Activated CD4-positive, CD25-positive, alpha-beta regulatory T cell treated with anti-CD3 and anti-CD28 coated beads, Interleukin-2, amount 50 U/mL, for 24 hours (primary cell): Measurements from ENCODE around the gene GSN.

Experiments
- ATAC-seq, 2 donors: fragments of 150-1000 bp; cut with Tn5 transposase; one replicate each; pipeline ENCODE4 v1.10.0; 2021; ENCODE audit warnings: mild to moderate bottlenecking in 1 of 2, moderate library complexity in 1 of 2

GSN gene

DNA sequence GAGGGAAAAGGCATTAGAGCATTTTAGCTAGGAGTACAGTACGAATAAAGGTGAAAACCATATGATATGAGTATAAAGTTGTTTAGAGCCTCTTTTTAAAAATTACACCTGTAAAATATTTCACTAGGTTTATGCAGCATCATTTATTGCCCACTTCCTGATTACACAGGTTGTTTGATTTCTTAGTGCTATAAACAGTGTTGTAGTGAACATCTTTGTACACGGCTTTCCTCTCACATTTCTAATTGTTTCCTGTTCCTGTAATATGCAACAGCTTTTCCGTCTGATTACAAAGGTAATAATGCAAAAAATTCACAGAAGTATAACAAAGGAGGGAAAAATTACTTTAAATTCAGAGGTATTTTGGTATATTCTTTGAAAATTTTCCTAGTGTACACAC is 89.0 kb downstream of the GSN start:
- no peak for ATAC-seq

DNA sequence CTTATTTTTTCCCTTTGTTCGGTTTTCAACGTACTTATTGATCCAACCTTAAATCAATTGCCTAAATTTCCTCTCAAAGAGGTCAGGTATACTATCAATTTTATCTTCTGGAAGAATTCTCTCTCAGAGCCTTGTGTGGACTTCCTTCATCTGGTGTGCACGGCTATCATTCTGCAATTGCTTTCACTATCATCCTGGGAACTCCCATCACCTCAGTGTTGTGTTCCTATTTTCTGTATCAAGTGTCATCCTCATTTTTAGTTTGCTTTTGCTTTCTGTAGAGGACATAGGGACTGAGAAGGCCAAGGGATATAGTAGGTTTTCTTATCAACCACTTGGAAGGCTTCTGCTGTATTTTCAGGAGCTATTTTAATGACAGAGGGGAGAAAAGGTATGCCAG is 90.8 kb downstream of the GSN start:
- ATAC-seq: peak in 1 of 2 donors; percentile 43

DNA sequence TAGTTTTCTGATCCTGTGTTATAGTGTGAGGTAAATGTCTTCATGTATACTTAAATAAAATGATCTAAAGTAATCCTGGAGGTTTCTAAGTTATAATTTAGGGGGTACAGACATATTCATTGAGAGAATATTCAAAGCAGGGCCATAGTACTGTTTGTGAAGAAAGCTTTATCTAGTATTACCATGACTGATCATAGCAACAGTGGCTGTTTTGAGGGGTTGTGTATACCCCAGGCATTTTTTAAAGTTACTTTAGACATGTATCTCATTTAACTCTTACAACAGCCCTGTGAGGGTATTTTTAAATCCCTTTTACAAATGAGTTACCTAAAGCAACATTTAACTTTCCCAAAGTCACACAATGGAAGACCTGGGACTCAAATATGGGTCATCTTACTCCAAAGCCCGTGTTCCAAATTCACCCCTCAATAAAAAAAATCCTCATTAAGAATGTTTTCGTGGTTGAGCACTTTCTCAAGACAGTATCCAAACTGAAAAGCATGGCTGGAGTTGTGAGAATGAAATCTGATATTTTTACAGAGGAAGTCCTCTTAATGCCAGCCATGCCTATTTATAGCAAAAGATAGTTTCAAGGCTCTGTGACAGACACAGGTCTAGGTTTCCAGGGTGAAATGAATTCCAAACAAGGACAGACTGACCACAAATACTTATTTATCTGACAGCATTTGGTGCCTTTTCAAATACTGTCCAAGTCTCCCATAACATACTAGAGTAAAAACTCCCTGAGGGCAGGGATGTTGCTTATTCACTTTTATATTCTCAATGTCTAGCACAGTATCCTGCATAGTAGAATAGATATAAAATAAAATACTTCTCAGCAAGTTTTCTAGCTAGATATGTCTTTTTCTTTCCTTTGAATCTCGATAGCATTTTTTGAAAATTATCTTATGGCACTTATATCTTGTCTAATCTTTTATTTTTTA is 91.7 kb downstream of the GSN start:
- ATAC-seq: no peak

DNA sequence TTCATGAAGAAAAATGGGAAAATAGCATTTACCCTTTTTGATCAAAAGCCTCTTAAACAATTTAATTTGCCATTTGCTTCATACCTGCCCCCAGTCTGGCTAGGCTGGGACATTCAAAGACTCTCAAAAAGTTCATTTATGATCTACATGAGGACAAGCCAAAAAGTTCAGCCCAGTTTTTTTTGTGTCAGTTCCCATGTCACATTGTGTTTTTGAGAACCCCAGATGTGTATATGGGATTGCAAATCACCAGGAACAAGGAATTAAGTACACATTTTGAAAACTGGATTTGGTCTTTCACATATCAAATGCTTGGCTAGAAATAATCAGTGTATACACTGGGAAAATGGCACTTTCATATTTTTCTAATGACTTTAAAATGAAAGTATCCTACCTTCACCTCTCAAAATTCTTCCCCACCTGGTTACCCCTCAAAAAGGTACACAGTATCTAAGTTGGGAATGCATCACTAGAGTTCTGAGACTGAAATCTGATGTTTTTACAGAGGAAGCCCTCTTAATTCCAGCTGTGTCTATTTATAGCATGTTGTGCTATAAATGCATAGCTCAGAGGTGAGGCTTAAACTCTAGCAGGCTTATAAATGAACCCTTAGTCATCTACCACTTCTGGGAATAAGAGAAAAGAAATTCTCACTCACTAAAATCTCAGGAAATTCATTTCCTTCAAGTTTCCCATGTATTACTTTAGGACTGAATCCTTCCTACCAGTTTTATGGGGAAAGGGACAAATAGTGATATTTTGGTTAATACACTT is 92.8 kb downstream of the GSN start:
- no peak for ATAC-seq

DNA sequence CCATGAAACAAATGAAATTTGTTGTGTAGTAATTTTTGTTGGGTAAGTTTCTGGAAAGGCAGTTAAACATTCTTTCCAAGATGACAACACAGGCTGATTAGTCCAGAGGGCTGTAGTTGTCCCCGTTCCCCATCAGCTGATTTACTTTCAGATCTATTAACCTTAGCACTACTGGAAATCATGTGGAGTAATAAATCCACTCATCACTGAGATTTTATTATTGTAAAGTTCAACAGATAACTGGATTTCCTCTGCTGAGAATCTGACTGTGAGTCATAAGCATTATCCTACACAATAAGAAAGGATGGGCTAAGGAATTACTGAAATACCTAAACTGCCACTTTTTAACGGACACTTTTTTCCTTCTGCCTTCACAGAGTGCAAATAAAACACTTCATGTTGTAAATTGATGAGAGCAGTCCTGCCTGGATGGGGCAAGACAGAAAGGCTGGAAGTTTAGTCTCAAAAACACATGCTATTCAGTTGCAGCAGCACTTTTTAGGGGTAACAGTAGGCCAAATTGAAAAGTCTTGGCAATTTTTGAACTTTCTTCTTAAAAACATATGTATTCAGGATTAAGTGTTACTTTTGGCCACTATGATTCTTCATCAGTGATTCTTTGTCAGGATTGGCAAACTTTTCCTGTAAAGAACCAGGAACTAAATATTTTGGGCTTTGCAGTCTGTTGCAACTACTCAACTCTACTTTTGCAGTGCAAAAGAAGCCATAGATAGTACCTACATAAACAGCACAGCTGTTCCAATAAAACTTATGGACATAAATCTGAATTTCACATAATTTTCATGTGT is 95.1 kb downstream of the GSN start:
- ATAC-seq: no peak

DNA sequence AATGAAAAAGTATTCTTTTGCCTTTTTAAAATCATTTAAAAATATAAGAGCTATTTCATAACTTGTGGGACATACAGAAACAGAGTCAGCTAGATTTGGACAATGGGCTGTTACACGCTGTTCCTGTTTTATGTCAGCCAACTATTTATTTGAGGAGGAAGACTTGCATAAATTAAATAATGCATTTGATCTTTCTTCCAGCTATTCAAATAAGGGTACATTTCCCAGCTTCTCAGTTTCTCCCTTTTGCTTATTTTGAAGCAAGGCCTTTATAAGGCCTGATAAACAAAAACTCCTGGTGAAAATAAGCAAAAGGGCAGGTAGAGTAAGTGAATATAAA is 95.6 kb downstream of the GSN start:
- no peak for ATAC-seq

DNA sequence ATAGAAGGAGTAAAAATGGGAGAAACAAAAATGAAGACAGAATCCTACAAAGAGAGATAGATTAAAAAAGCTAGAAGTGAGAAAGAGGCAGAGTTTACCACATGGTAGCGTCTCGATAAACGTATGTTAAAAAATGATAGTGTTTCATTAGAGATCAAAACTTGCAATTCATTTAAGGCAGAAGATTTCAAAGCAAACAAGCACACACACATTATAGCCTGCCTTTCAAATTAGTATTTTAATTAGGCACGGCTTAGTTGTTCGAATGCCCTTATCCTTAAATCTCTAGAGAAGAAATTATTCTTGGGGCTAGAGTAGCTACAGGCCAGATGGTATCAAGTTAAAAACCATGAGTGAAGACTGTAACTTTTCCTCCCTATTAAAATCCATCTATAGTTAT is 96.1 kb downstream of the GSN start:
- no peak for ATAC-seq

DNA sequence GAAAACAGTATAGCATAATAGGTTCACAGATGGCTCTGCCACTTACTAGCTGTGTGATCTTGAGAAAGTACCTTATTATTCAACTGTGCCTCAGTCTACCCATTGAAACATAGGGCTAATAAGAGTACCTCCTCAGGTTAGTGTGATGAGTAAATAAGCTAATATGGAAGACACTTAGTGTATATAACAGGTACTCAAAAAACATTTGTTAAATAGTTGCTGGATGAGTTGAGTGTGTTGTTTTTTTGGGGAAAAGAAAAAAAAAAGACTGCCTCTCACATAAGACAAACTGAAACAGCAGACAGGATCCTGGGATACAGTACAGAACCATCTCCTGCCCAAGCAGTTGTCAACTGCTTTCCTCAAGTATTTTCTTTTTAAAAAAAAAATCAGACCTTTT is 96.9 kb downstream of the GSN start:
- ATAC-seq: no peak

DNA sequence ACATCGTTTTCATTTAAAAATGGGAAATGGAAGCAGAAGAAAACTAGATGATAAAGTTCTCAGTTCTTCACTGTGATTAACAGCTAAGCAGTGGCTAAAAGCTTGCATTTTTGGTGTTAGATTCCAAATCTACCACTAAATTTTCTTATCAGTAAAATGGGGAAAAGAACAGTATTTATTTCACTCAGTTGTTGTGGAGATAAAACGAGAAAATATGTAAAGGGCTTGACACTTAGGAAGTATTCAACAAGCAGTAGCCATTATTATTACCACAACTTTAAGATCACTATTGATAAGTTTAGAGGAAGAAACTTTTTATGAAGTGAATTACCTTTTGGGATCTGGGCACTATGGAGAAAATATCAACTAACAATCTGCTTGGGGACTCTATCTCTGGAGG is 97.6 kb downstream of the GSN start:
- no peak for ATAC-seq

DNA sequence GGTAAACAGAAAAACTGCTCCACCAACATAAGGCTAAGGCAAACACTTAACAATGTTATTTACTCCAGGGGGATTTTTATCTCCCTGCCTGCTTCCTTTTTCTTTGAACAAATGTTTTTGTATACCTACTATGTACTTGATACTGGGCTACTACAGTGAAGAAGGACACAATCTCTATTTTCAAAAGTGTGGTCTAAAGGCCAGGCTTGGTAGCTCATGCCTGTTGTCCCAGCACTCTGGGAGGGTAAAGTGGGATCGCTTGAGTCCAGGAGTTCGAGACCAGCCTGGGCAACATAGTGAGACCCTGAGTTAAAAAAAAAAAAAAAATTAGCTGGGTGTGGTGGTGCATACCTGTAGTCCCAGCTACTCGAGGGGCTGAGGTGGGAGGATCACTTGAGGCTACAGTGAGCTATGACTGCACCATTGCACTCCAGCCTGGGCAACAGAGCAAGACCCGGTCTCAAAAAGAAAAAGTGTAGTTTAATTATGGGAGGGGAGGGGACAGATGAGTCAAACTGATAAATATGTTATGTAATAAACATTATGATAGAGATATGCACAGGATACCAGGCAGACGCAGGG is 98.7 kb downstream of the GSN start:
- ATAC-seq: no peak

DNA sequence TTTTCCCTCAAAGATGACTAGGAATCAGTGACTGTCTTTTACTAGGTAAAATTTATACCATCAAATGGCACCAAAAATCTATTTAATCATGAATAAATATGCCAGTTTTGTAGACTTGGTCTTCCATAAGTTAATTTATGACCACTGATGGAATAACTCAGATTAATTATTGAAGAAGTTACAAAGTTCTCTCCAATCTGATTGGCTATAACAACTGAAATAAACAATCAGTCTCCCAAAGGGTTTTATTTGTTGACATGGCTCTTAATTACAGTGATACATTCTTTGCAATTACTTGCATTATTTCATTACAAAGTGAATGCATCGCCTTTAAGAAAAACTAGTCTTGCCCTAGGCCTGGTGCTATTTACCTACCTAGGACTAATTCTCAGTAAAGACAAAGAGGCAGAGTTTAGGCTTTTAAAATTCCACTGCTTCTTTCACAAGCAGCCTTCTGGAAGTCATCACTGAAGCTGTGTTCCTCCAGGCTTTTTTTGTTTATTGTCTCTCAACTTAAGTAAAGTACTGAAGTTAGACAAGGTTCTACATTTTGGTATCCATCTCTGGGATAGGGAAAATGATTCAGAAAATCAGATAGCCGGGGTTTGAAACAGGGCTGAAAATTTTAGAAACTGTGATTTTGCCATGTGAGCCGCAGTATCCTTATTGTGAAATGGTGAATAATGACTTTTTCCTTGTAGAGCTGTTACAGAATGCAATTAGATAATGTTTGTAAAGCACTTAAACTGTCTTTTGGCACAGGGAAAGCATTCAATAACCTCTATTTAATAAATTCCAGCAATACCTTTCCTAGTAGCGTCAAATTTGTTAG is 99.6 kb downstream of the GSN start:
- no peak for ATAC-seq

DNA sequence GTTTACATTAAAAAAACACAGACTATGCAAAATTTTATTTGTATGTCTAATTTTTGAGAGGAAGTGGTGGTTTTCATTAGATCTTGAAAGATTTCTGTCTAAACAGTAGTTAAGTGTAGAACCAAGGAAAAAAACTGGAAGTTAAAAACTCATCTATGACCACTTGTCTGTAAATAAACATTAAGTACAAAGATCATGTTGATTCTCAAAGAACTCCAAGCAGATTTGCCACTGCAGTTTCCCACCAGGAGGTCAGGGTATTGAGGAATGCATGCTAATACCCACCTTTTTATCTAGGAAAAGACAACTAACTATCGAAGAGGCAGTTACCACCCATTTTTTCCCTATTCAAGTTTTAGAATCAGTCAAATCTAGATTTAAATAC is 100.2 kb downstream of the GSN start:
- ATAC-seq: no peak

DNA sequence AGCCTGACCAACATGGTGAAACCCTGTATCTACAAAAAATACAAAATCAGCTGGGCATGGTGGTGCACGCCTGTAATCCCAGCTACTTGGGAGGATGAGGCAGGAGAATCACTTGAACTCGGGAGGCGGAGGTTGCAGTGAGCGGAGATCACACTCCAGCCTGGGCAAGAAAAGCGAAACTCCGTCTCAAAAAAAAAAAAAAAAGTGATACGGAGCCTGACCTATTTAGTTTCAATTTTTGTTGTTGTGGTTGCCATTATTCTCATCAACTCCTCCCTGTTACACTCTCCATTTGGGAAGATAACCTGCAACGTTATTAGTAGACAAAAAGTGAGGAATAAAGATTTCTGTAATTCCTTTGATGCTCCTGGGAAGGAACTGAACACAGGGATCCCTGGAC is 100.8 kb downstream of the GSN start:
- no peak for ATAC-seq

DNA sequence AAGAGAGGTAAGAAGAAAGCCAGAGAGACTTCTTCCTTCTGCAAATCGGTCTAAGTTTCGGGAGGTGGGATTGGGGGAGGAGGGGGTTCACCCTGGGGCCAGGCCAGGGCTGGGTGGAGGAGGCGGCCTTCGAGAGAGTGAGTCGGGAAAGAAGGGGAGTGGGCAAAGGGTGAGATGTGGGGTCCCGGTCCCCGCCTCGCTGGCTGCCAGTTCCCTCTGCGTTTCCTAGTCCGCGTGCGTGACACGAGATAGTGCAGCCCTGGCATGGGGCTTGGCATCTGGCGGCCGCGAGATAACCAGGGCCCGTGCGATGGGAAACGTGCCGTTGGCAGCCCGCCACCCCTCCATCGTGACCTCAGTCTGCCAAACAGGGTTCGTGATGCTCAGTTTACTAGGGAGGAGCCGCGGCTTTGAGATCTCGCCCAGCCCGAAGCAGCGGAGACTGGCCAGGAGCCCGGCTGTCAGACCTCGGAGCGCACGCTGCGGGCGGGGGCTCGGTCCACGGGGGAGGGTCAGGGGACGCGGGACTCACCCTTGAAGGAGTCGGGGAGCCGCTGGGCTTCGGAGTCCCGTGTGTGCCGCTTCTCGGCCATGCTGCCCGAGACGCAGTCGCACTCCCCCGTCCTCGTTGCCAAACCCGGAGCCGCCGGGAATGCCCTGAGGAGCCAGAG is 101.8 kb downstream of the GSN start, which contains the start of gene STOM:
TSS of gene STOM (minus strand) at position 656 of the 671 bp plus-strand sequence. CDS start at position 593, 63 bp downstream.
- peak; percentile 46 to 50 for ATAC-seq

DNA sequence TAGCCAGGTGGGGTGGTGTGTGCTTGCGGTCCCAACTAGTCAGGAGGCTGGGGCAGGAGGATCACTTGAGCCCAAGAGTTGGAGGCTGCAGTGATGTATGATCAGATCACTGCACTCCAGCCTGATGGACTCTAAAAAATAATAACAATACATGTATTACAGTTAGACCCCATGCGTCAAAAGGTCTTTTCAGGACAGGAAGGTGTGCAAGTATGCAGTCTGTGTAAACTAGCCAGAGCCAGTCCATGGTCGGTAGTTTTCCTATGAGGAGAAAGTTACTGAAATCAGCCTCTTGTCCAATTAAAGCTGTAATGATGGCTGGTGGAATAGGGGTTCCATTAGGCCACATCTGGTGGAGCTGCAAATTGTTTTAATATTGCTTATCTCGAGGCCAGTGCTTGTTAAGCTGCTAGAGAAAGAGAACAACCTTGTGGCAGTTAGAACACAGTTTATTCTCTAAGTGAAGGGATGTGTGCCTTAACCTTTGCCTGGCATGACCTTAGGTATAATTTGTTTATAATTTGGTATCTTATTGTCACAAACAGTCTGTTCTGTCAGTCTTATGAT is 103.6 kb downstream of the GSN start:
- ATAC-seq: no peak

DNA sequence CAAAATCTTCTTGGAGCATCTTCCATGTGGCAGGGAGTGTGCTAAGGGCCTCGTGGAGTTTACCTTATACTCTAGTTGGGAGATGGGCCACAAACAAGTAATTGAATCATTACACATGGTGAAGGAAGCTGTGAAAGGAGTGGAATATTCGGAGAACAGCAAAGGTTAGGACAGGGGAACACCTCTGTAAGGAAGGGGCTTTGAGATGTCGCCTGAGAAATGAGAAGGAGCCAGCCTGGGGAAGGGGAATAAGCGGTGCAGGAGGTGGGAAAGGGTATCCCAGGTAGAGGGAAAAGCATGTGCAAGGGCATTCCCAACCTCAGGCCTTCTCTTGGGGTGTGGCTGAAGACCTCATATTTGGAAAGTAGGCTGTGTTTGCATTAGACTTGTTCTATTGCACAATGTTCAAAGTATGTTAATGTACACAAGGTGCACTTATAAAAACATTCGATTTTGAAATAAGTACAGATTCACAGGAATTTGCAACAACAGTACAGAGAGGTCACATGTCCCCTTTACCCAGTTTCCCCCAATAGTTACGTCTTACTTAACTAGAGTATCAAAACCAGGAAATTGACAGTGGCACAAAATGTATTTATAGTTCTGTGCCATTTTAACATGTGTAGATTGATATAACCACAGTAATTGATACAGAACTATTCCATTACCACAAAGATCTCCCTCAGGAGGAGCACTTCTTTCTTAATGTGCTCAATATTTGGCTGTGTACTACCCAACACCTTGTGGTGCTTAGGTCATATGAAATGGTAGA is 104.5 kb downstream of the GSN start:
- no peak for ATAC-seq

DNA sequence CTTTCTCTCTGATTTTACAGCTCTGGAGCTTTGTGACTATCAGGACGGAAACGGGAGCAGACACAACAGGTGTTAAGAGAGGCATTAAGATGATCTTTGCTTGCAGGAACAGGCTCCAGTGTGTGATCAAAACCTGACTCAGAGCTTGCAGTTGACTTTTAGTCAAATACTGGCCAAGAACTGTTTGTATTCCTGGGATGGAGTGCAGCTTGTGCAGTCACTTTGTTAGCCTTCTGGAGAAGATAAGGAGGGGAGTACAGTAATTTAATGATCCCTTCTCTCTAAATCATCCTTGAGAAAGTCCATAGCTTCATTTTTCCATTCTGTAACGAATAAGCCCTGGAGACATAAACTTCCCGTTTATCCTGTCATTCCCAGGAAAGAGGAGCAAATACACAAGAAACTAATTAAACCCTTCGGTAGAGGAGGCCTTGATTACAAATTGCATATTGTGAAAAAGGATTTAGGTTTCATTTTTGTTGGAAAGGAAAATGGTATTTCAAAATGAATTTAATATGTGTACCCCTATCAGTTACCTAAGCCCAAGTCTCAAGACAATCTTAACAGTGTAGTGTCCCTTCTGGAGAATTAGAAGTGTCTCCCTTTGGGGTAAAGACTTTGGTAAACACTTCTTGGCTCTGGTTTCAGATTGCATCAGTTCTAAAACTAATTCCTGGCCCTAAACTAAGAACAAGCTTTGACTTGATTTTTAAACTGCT is 105.2 kb downstream of the GSN start:
- no peak for ATAC-seq

DNA sequence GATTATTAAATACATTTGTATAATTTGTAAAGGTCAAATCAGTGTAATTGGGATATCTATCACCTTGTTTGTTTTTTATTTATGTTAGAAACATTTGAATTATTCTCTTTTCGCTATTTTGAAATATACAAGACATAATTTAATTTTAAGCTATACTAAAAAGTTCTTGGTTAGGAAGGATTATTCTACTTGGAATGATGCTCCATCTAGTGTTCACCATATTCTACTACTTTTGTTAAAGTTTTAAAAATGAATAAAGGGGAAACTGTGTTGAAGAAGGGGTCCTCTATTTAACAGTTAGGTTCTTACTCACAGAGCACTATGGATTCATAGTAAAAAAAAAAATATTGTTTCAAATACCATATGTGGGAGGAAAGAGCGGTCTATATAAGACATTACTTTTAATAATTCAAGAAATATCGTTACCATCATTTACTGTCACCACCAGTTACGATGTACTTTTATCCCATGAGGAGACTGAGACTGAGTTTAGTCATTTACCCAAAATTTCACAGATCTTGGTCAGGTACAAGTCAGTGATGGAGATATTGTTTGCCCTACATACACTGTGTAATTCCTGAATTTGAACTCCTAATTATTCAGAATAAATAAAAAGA is 108.4 kb downstream of the GSN start:
- ATAC-seq: no peak

DNA sequence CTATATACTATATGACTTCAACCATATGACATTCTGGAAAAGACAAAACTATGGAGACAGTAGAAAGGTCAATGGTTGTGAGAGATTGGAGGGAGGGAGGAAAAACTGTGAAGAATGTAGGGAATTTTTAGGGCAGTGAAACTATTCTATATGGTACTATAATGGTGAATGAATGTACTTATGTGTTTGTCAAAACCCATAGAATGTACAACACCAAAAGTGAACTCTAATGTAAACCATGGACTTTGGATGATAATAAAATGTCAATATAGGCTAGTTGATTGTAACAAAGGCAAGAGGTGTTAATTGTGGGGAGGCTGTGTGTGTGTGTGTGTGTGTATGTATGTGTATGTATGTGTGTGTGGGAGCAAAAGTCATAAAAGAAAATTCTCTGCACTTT is 112.9 kb downstream of the GSN start:
- no peak for ATAC-seq
